Right lobe of liver (tissue), 4 donors: ENCODE results near the gene ZNF165.
A peak's percentile ranks its signal among the peaks of the same experiment; 100 is the strongest.

Experiments used
- CTCF ChIP-seq, 4 donors: fragments of 200-600 bp in 3 of 4; fragments of 450-650 bp in 1 of 4; IDR thresholded peaks; one replicate each; pipeline versions ENCODE4 v1.5.1 to v1.8.0; 2016 to 2022; ENCODE audit warnings: antibody characterized with exemption in 4 of 4, mild to moderate bottlenecking in 2 of 4
- POLR2A ChIP-seq: fragments of 450-650 bp; IDR thresholded peaks from one replicate; pipeline ENCODE4 v1.6.1; 2017; ENCODE audit warnings: antibody characterized with exemption, mild to moderate bottlenecking
- donor health status: DM: no; HTN: no; CAD: no.
- donor health status: DM: no; HTN: no; CAD: no.
- donor health status: DM: no; HTN: yes; CAD: no.

- no peak for TF ChIP-seq CTCF (IDR thresholded peaks at IDR 0.05)
- TF ChIP-seq POLR2A: peak; percentile 64
Observed at GRCh38 chr6:28136585-28137504, 56.5 kb downstream of the ZNF165 start.
